ENCODE measurements around the gene RP9.

RP9 gene

DNA sequence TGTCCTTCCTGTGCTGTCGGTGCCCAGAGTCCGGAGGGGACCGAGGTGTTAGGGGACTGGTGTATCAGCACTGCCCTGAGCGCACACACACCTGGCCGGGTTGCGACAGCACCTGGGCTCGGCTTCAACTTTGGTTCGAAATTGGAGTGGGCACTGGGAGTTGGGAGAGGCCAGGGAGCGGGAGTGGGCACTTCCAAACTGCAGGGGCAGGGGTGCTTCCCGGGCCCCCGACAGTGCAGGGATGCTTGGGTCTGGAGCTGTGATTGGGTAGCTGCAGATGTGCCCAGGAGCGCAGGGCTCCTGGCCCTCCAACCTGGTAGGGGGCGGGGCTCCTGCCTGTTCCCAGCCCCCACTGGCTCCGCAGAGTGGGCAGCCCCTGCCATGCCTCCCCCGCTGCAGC lies 27.9 kb upstream of the RP9 start:
- Histone ChIP-seq H3K27ac (ENCODE audit: extremely low read depth, low read depth, low read length) (no peak overlapping the region), H3K9me3 (ENCODE audit: control insufficient read depth, insufficient read depth, low read depth, low read length) (no peaks in the 10 kb centered on the region), H3K4me1 (ENCODE audit: control insufficient read depth, insufficient read depth, low read length) (no peaks in the 10 kb centered on the region), H3K36me3 (ENCODE audit: control insufficient read depth in 2 of 2, insufficient read depth in 1 of 2, low read length in 2 of 2) (no peaks in the 10 kb centered on the region), H3K4me3 (ENCODE audit: low read depth, low read length) (no peak overlapping the region)
- TF ChIP-seq ZNF561 (tag by site-specific recombination; IDR thresholded peaks at IDR 0.05; ENCODE audit: borderline replicate concordance), result no peak
- TF ChIP-seq, protein P1, sequence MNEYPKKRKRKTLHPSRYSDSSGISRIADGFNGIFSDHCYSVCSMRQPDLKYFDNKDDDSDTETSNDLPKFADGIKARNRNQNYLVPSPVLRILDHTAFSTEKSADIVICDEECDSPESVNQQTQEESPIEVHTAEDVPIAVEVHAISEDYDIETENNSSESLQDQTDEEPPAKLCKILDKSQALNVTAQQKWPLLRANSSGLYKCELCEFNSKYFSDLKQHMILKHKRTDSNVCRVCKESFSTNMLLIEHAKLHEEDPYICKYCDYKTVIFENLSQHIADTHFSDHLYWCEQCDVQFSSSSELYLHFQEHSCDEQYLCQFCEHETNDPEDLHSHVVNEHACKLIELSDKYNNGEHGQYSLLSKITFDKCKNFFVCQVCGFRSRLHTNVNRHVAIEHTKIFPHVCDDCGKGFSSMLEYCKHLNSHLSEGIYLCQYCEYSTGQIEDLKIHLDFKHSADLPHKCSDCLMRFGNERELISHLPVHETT (tag by site-specific recombination; IDR thresholded peaks at IDR 0.05), result no peak
- TF ChIP-seq SCRT2 (tag by site-specific recombination; IDR thresholded peaks at IDR 0.05), result no peak
- no peak for TF ChIP-seq ZSCAN30 (tag by site-specific recombination; IDR thresholded peaks at IDR 0.05)
- no peak for TF ChIP-seq ZBTB8A (tag by site-specific recombination; IDR thresholded peaks at IDR 0.05)
- no peak for TF ChIP-seq EGR2 (tag by site-specific recombination; IDR thresholded peaks at IDR 0.05; ENCODE audit: low read depth)
- no peak for TF ChIP-seq ZBTB17 (tag by site-specific recombination; IDR thresholded peaks at IDR 0.05)
- TF ChIP-seq ZEB2 (tag by site-specific recombination; IDR thresholded peaks at IDR 0.05), result no peak
- ChIA-PET POLR2A (no interaction called here), CTCF (interaction anchor here (0.6 kb wide), 1 partner anchor 630 kb away, joined by 3 read pairs; no protein-coding TSS in a partner anchor)

- no peaks in the 10 kb centered on the region for H3K36me3 ChIP-seq (ENCODE audit: control insufficient read depth in 2 of 2, insufficient read depth in 1 of 2, low read length in 2 of 2)
- H3K4me3 ChIP-seq (ENCODE audit: low read depth, low read length), result peak overlapping the region; percentile 95
- TF ChIP-seq ZNF274 (IDR thresholded peaks at IDR 0.05; ENCODE audit: low read length), result no peak
- no peak for TF ChIP-seq ZNF274 (tag by site-specific recombination; IDR thresholded peaks at IDR 0.05; ENCODE audit: borderline replicate concordance)
- TF ChIP-seq ZBTB7A (tag by site-specific recombination; IDR thresholded peaks at IDR 0.05; ENCODE audit: low read depth), result no peak
- TF ChIP-seq, protein P2, sequence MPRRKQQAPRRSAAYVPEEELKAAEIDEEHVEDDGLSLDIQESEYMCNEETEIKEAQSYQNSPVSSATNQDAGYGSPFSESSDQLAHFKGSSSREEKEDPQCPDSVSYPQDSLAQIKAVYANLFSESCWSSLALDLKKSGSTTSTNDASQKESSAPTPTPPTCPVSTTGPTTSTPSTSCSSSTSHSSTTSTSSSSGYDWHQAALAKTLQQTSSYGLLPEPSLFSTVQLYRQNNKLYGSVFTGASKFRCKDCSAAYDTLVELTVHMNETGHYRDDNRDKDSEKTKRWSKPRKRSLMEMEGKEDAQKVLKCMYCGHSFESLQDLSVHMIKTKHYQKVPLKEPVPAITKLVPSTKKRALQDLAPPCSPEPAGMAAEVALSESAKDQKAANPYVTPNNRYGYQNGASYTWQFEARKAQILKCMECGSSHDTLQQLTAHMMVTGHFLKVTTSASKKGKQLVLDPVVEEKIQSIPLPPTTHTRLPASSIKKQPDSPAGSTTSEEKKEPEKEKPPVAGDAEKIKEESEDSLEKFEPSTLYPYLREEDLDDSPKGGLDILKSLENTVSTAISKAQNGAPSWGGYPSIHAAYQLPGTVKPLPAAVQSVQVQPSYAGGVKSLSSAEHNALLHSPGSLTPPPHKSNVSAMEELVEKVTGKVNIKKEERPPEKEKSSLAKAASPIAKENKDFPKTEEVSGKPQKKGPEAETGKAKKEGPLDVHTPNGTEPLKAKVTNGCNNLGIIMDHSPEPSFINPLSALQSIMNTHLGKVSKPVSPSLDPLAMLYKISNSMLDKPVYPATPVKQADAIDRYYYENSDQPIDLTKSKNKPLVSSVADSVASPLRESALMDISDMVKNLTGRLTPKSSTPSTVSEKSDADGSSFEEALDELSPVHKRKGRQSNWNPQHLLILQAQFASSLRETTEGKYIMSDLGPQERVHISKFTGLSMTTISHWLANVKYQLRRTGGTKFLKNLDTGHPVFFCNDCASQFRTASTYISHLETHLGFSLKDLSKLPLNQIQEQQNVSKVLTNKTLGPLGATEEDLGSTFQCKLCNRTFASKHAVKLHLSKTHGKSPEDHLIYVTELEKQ (tag by site-specific recombination; IDR thresholded peaks at IDR 0.05; ENCODE audit: borderline replicate concordance), result no peak
- no peak for TF ChIP-seq GLI4 (tag by site-specific recombination; IDR thresholded peaks at IDR 0.05)
- TF ChIP-seq SALL2 (tag by site-specific recombination; IDR thresholded peaks at IDR 0.05; ENCODE audit: borderline replicate concordance), result no peak
- no peak for TF ChIP-seq ZNF585B (tag by site-specific recombination; IDR thresholded peaks at IDR 0.05)
- TF ChIP-seq, protein P3, sequence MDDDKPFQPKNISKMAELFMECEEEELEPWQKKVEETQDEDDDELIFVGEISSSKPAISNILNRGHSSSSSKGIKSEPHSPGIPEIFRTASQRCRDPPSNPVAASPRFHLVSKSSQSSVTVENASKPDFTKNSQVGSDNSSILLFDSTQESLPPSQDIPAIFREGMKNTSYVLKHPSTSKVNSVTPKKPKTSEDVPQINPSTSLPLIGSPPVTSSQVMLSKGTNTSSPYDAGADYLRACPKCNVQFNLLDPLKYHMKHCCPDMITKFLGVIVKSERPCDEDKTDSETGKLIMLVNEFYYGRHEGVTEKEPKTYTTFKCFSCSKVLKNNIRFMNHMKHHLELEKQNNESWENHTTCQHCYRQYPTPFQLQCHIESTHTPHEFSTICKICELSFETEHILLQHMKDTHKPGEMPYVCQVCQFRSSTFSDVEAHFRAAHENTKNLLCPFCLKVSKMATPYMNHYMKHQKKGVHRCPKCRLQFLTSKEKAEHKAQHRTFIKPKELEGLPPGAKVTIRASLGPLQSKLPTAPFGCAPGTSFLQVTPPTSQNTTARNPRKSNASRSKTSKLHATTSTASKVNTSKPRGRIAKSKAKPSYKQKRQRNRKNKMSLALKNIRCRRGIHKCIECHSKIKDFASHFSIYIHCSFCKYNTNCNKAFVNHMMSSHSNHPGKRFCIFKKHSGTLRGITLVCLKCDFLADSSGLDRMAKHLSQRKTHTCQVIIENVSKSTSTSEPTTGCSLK (tag by site-specific recombination; IDR thresholded peaks at IDR 0.05), result no peak
- no peak for TF ChIP-seq BCL11B (tag by site-specific recombination; IDR thresholded peaks at IDR 0.05; ENCODE audit: low read depth)
- TF ChIP-seq, protein P4, sequence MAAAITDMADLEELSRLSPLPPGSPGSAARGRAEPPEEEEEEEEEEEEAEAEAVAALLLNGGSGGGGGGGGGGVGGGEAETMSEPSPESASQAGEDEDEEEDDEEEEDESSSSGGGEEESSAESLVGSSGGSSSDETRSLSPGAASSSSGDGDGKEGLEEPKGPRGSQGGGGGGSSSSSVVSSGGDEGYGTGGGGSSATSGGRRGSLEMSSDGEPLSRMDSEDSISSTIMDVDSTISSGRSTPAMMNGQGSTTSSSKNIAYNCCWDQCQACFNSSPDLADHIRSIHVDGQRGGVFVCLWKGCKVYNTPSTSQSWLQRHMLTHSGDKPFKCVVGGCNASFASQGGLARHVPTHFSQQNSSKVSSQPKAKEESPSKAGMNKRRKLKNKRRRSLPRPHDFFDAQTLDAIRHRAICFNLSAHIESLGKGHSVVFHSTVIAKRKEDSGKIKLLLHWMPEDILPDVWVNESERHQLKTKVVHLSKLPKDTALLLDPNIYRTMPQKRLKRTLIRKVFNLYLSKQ (tag by site-specific recombination; IDR thresholded peaks at IDR 0.05; ENCODE audit: borderline replicate concordance), result no peak
- TF ChIP-seq ZNF561 (tag by site-specific recombination; IDR thresholded peaks at IDR 0.05; ENCODE audit: borderline replicate concordance), result no peak
- TF ChIP-seq ZBTB20 (tag by site-specific recombination; IDR thresholded peaks at IDR 0.05), result no peak
- TF ChIP-seq SCRT2 (tag by site-specific recombination; IDR thresholded peaks at IDR 0.05), result peak; percentile 65
- TF ChIP-seq ZNF16 (tag by site-specific recombination; IDR thresholded peaks at IDR 0.05; ENCODE audit: low read depth), result no peak
- peak; percentile 20; the same call in 1 of the 2 replicates for TF ChIP-seq PRDM1 (tag by site-specific recombination; IDR thresholded peaks at IDR 0.05)
- H3K9me3 ChIP-seq (ENCODE audit: control insufficient read depth, insufficient read depth, low read depth, low read length), result no peaks in the 10 kb centered on the region
- ChIA-PET POLR2A (interaction anchor here (0.6 to 1.6 kb wide), 3 partner anchors 22 to 929 kb away, joined by 3 to 5 read pairs (median 4); partner anchors contain the start of gene NT5C3A), CTCF (interaction anchor here (0.6 kb wide), 1 partner anchor 329 kb away, joined by 3 read pairs; no protein-coding TSS in a partner anchor)
- H3K27ac ChIP-seq (ENCODE audit: extremely low read depth, low read depth, low read length), result no peak overlapping the region
- peaks cover 4% of the 10 kb centered on the region; the same call in 1 of the 2 replicates for H3K4me1 ChIP-seq (ENCODE audit: control insufficient read depth, insufficient read depth, low read length)
These were observed 21.0 kb upstream of the RP9 start for GRCh38 chr7:33130184-33130583.

All from HEK293 (cell line).